Activated naive CD8-positive, alpha-beta T cell treated with anti-CD3 and anti-CD28 coated beads for 36 hours (primary cell): ENCODE data around the gene PPP2R2C. TPM values are rescaled to one million over a fixed set of nuclear protein-coding genes. Genes with fewer than 3 reads are reported as not detected.

Experiments
- DNase-seq: peaks from one replicate; pipeline ENCODE4 v3.0.0; 2021
- H3K27ac Mint-ChIP-seq: one replicate; pipeline ENCODE4 v1.8.0; 2022; ENCODE audit warnings: mild to moderate bottlenecking, moderate library complexity, mixed read lengths
- H3K27me3 Mint-ChIP-seq: one replicate; pipeline ENCODE4 v1.8.0; 2022; ENCODE audit warnings: mild to moderate bottlenecking, mixed read lengths
- H3K36me3 Mint-ChIP-seq: one replicate; pipeline ENCODE4 v1.8.0; 2021; ENCODE audit warnings: mild to moderate bottlenecking, mixed read lengths
- H3K4me1 Mint-ChIP-seq: one replicate; pipeline ENCODE4 v1.8.0; 2021; ENCODE audit warnings: mixed read lengths
- H3K4me3 Mint-ChIP-seq: one replicate; pipeline ENCODE4 v1.8.0; 2022; ENCODE audit warnings: mild to moderate bottlenecking, moderate library complexity, mixed read lengths
- H3K9me3 Mint-ChIP-seq: one replicate; pipeline ENCODE4 v1.8.0; 2022; ENCODE audit warnings: mixed read lengths
- total RNA-seq, 2 experiments: library from RNA; stranded (reverse); gene quantifications; one replicate each; pipeline ENCODE4 v1.2.3, GENCODE V29; 2021

PPP2R2C gene
- total RNA-seq, 2 experiments from 2014 or later = not detected

DNA sequence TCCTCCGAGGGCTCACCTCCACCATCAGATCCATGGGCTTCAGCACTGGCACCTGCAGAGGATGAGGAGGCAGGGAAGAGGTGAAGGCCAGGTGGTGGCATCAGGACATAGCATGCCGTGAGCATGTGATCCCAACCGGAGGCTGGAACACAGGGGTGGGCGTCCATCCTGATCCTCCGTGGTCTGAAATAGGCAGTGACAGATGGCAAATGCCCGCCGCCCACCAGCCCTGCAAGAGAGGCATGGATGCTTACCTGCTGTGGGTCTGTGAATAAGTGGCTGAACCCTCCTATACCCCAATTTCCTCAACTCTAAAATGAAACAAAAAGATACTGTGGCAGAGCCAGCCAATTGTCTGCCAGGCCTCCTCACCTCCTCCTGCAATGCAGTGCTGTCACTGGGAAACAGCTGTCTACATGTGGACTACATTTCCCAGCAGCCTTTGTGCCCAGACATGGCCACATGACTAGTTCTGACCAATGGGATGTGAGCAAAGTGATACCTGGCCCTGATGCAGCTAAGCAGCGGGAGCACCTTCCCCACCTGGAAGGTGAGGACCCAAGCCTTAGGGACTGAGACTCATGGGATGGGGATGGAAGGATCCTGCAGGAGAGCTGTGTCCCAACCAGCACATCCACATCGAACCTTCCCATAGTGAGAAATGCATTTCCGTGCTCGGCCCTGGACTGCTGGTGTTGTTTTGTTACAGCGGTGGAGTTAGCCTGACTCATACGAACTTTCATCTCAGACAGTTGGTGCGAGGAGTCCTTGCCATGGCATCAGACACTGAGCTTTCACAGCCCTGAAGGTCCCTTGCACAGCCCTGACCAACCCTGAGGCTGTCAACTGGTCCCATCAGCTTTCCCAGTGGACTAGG lies 99.5 kb downstream of the PPP2R2C start:
- peak; percentile 10 for DNase-seq
- Mint-ChIP-seq H3K27me3 (peaks cover 3% of the 10 kb centered on the region), H3K36me3 (no peaks in the 10 kb centered on the region), H3K4me1 (no peaks in the 10 kb centered on the region), H3K27ac (no peak overlapping the region), H3K4me3 (no peak overlapping the region), H3K9me3 (no peaks in the 10 kb centered on the region)

DNA sequence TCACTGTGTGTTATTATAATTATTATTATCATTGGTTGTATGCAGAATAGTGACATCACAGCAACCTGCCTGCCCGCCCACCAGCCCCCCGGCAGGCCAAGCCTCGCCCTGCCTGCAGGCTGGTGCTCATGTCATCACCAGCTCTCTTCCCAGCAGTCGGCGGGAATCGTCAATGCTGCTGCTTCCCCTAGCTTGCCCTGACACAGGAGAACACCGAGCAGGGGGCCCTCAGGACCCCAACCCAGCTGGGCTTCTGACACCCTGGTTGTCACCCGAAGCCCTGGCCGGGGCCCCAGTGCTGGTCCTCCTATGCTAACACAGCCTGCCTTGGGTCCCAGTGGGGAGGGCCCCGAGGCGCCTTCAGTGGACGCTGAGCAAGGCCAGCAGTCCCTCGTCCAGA lies 100.6 kb downstream of the PPP2R2C start:
- H3K4me1 Mint-ChIP-seq = no peaks in the 10 kb centered on the region
- H3K36me3 Mint-ChIP-seq = no peaks in the 10 kb centered on the region
- no peak overlapping the region for H3K4me3 Mint-ChIP-seq
- no peak overlapping the region for H3K27ac Mint-ChIP-seq
- no peak for DNase-seq
- H3K9me3 Mint-ChIP-seq = no peaks in the 10 kb centered on the region
- H3K27me3 Mint-ChIP-seq = peaks cover 3% of the 10 kb centered on the region

DNA sequence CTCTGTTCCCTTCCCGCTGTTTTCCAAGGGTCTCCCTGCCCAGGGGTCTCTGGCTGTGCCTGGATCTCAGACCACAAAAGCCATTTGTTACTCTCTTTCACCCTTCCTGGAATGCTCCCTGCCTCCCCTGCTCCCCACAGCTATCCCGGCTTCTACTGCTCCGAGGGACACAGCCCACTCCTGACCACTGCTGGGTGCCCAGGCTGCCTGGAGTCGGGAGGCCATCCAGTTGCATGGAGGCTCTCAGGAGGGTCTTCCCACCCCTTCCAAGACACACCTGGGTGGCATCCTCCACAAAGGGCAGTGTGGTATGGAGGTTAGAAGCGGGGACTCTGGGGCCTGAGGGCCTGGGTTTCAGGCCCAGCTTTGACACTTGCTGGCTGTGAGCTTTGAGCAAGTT lies 101.1 kb downstream of the PPP2R2C start:
- Mint-ChIP-seq H3K27me3 (no peaks in the 10 kb centered on the region), H3K4me3 (no peak overlapping the region), H3K36me3 (no peaks in the 10 kb centered on the region), H3K4me1 (no peaks in the 10 kb centered on the region), H3K27ac (no peak overlapping the region), H3K9me3 (no peaks in the 10 kb centered on the region)
- DNase-seq = no peak

- no peaks in the 10 kb centered on the region for H3K27me3 Mint-ChIP-seq
- no peak overlapping the region for H3K27ac Mint-ChIP-seq
- H3K36me3 Mint-ChIP-seq = no peaks in the 10 kb centered on the region
- DNase-seq = no peak
- no peaks in the 10 kb centered on the region for H3K4me1 Mint-ChIP-seq
- no peak overlapping the region for H3K4me3 Mint-ChIP-seq
- no peaks in the 10 kb centered on the region for H3K9me3 Mint-ChIP-seq
Measured at GRCh38 chr4:6369924-6370645, 102.3 kb downstream of the PPP2R2C start.

DNA sequence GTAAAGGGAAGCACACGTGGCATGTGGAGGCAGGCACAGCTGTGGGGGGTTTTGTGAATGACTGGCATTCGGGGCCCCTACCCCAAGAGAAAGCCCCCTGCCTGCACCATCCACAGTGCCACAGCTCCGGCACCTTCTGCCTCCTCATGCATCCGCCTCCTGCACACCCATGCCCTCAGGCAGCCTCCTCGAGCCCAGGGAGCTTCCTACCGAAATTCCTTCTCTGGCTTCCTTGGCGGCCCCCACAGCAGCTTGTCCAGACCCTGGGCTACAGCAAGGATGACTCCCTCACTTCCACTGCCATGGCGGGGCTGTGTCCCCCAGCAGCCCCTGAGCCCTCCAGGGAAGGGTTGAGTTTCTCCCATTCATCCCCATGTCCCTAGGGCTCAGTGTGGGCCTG lies 102.9 kb downstream of the PPP2R2C start:
- H3K4me3 Mint-ChIP-seq = no peak overlapping the region
- no peak for DNase-seq
- no peaks in the 10 kb centered on the region for H3K27me3 Mint-ChIP-seq
- H3K9me3 Mint-ChIP-seq = no peaks in the 10 kb centered on the region
- H3K36me3 Mint-ChIP-seq = no peaks in the 10 kb centered on the region
- no peaks in the 10 kb centered on the region for H3K4me1 Mint-ChIP-seq
- H3K27ac Mint-ChIP-seq = no peak overlapping the region

GRCh38 chr4:6369035-6369434 lies 103.4 kb downstream of the PPP2R2C start:
- Mint-ChIP-seq H3K9me3 (no peaks in the 10 kb centered on the region), H3K4me3 (no peak overlapping the region), H3K36me3 (no peaks in the 10 kb centered on the region), H3K4me1 (no peaks in the 10 kb centered on the region), H3K27ac (no peak overlapping the region), H3K27me3 (no peaks in the 10 kb centered on the region)
- no peak for DNase-seq

GRCh38 chr4:6368601-6369000 lies 103.8 kb downstream of the PPP2R2C start:
- DNase-seq = no peak
- no peaks in the 10 kb centered on the region for H3K27me3 Mint-ChIP-seq
- no peaks in the 10 kb centered on the region for H3K9me3 Mint-ChIP-seq
- H3K4me3 Mint-ChIP-seq = no peak overlapping the region
- H3K27ac Mint-ChIP-seq = peak overlapping the region; percentile 58
- H3K36me3 Mint-ChIP-seq = no peaks in the 10 kb centered on the region
- H3K4me1 Mint-ChIP-seq = no peaks in the 10 kb centered on the region

DNA sequence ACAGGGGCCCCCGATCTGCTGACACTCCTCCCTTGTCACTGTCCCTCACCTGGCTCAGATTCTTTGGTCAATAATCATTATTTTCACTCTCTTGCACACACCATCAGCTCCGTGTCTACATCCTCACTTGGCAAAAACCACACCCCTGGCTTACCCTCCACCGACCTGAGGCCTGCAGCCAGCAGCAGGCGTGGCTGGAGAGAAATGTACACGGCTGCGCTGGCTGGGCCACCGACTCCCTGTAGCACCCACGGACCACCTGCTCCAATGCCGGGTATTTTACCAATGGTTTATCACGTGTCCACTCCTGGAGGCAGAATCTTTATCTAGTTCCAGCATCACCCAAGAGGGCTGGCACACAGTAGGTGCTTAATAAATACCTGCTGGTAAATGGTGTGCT lies 104.3 kb downstream of the PPP2R2C start:
- Mint-ChIP-seq H3K4me3 (no peak overlapping the region), H3K9me3 (no peaks in the 10 kb centered on the region), H3K4me1 (no peaks in the 10 kb centered on the region), H3K27ac (no peak overlapping the region), H3K36me3 (no peaks in the 10 kb centered on the region), H3K27me3 (no peaks in the 10 kb centered on the region)
- DNase-seq = no peak

DNA sequence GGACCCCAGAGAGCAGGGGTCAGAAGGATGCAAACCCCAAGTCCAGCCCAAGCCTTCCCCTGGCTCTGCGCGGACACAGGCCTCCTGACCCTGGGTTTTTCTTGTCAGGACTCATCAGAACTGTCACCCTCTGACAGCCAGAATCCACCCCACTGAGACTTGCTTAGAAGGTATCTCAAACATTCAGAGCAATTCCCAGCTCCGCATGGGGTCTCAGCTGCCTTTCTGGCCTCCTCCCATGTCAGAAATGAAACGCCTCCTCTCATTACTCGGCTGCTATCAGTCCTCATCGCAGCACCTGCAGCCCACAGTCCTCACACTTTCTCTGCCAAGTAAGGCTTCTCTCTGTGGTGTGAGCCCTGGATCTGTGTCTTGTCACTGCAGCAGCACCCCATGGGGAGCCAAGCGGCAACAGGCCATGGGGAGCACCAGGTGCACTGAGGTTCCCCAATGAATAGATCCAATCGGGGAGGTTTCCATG lies 105.0 kb downstream of the PPP2R2C start:
- Mint-ChIP-seq H3K4me3 (no peak overlapping the region), H3K9me3 (no peaks in the 10 kb centered on the region), H3K27me3 (no peaks in the 10 kb centered on the region), H3K4me1 (no peaks in the 10 kb centered on the region), H3K36me3 (no peaks in the 10 kb centered on the region), H3K27ac (no peak overlapping the region)
- DNase-seq = no peak

- peaks cover 6% of the 10 kb centered on the region for H3K27me3 Mint-ChIP-seq
- no peak overlapping the region for H3K27ac Mint-ChIP-seq
- no peak overlapping the region for H3K4me3 Mint-ChIP-seq
- no peaks in the 10 kb centered on the region for H3K9me3 Mint-ChIP-seq
- H3K36me3 Mint-ChIP-seq = no peaks in the 10 kb centered on the region
- DNase-seq = no peak
- no peaks in the 10 kb centered on the region for H3K4me1 Mint-ChIP-seq
Measured at GRCh38 chr4:6366581-6366980, 105.8 kb downstream of the PPP2R2C start.

DNA sequence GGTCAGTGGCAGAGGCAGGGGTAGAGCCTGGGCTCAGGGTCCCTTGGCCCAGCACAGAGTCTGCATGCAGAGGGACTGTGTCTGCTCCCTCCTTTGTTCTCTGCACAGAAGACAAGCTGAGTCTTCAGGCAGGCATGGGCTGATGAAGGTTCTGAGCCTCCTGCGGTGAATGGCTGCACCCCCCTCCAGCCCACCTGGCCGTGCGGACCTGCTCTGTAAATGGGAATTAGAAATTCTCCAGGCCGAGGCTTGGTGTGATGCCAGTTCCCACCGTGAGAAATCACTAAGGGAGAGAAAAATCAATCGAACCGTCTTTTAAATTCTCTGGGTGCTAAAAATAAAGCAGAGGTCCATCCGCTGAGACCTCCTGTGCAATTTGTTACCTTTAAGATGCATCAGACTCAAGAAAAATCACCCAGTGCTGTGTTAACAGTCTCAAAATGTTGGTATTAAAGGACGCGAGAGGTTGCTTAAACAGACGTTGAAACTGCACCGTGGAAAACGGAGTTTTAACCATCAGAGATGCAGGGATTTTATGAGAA lies 106.8 kb downstream of the PPP2R2C start:
- Mint-ChIP-seq H3K27ac (no peak overlapping the region), H3K4me1 (no peaks in the 10 kb centered on the region), H3K4me3 (no peak overlapping the region), H3K9me3 (no peaks in the 10 kb centered on the region), H3K27me3 (peaks cover 7% of the 10 kb centered on the region), H3K36me3 (no peaks in the 10 kb centered on the region)
- DNase-seq = no peak

GRCh38 chr4:6364581-6364980 lies 107.8 kb downstream of the PPP2R2C start:
- Mint-ChIP-seq H3K4me3 (no peak overlapping the region), H3K36me3 (no peaks in the 10 kb centered on the region), H3K27ac (no peak overlapping the region), H3K27me3 (peaks cover 7% of the 10 kb centered on the region), H3K9me3 (no peaks in the 10 kb centered on the region), H3K4me1 (no peaks in the 10 kb centered on the region)
- DNase-seq = no peak

- no peak for DNase-seq
- H3K27me3 Mint-ChIP-seq = peaks cover 7% of the 10 kb centered on the region
- no peaks in the 10 kb centered on the region for H3K9me3 Mint-ChIP-seq
- H3K4me3 Mint-ChIP-seq = no peak overlapping the region
- H3K4me1 Mint-ChIP-seq = no peaks in the 10 kb centered on the region
- no peaks in the 10 kb centered on the region for H3K36me3 Mint-ChIP-seq
- H3K27ac Mint-ChIP-seq = no peak overlapping the region
Measured at GRCh38 chr4:6364146-6364545, 108.3 kb downstream of the PPP2R2C start.

GRCh38 chr4:6362896-6363295 lies 109.5 kb downstream of the PPP2R2C start:
- Mint-ChIP-seq H3K9me3 (peaks cover 2% of the 10 kb centered on the region), H3K36me3 (no peaks in the 10 kb centered on the region), H3K27me3 (peaks cover 14% of the 10 kb centered on the region), H3K27ac (no peak overlapping the region), H3K4me3 (no peak overlapping the region), H3K4me1 (no peaks in the 10 kb centered on the region)
- DNase-seq = peak; percentile 14

DNA sequence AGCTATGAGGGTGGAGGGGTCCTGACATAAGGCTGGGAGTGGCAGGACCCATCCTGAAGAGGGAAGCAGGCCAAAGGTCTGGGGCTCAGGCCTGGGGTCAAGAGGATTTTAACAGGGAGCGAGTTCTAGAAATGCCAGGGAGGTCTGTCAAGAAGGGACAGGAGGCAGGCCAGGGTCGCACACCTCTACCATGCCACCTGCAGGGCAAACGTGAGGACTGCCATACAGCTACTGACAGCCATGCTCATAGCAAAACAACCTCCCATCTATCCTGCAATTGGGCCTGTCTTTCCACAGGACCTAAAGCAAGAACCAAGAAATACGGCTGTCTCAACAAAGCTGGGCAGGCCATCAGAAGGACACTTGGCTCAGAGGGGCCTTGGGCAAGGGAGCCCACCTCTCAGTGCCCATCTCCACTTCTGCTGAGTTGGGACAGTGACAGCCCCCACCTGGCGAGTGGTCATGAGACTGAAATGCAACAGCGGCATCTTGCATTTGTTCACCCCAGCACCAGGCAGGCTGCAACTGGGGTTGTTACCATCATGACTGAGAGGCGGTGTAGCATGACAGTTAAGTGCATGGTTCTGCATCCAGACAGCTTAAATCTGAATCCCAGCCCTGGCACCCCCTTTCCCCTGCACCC lies 110.0 kb downstream of the PPP2R2C start:
- Mint-ChIP-seq H3K4me1 (no peaks in the 10 kb centered on the region), H3K27ac (no peak overlapping the region), H3K27me3 (peaks cover 15% of the 10 kb centered on the region), H3K9me3 (peaks cover 2% of the 10 kb centered on the region), H3K4me3 (no peak overlapping the region), H3K36me3 (no peaks in the 10 kb centered on the region)
- no peak for DNase-seq
